H9 (cell line): ENCODE results near the gene PXDC1. TPM values are rescaled to one million over a fixed set of nuclear protein-coding genes. Genes with fewer than 3 reads are reported as not detected.

Experiments used
- DNase-seq: peaks from one replicate; pipeline ENCODE4 v3.0.0-alpha.2; 2017
- H2AFZ ChIP-seq: one replicate; pipeline ENCODE4 v1.6.1; 2013; ENCODE audit warnings: mild to moderate bottlenecking, low read length, control low read depth, moderate library complexity
- H2AK5ac ChIP-seq: 2 replicates; pipeline ENCODE4 v1.6.1; 2013; ENCODE audit warnings: low read length, control low read depth, mixed read lengths; ENCODE audit not compliant: insufficient read length
- H2BK120ac ChIP-seq: one replicate; pipeline ENCODE4 v1.6.1; 2013; ENCODE audit warnings: low read depth, mild to moderate bottlenecking, low read length, control low read depth, inconsistent platforms; ENCODE audit not compliant: poor library complexity, severe bottlenecking
- H2BK12ac ChIP-seq: 2 replicates; pipeline ENCODE4 v1.6.1; 2013; ENCODE audit warnings: low read length, control low read depth, mixed read lengths, low read depth; ENCODE audit not compliant: insufficient read length
- H2BK15ac ChIP-seq: 2 replicates; pipeline ENCODE4 v1.6.1; 2013; ENCODE audit warnings: low read depth, low read length, control low read depth
- H2BK20ac ChIP-seq: one replicate; pipeline ENCODE4 v1.6.1; 2013; ENCODE audit warnings: low read depth, mild to moderate bottlenecking, low read length, control low read depth, inconsistent platforms; ENCODE audit not compliant: poor library complexity, severe bottlenecking
- H2BK5ac ChIP-seq: 2 replicates; pipeline ENCODE4 v1.6.1; 2013; ENCODE audit warnings: low read length, control low read depth, mixed read lengths; ENCODE audit not compliant: insufficient read length
- H3K14ac ChIP-seq: 2 replicates; pipeline ENCODE4 v1.6.1; 2013; ENCODE audit warnings: low read length, control low read depth; ENCODE audit not compliant: insufficient read depth
- H3K18ac ChIP-seq: 2 replicates; pipeline ENCODE4 v1.6.1; 2013; ENCODE audit warnings: low read depth, mild to moderate bottlenecking, mixed read lengths, low read length, control low read depth; ENCODE audit not compliant: insufficient read length
- H3K23ac ChIP-seq: 2 replicates; pipeline ENCODE4 v1.6.1; 2013; ENCODE audit warnings: low read length, control low read depth, mixed read lengths, low read depth; ENCODE audit not compliant: insufficient read length
- H3K23me2 ChIP-seq: 2 replicates; pipeline ENCODE4 v1.6.1; 2013; ENCODE audit warnings: low read depth, mild to moderate bottlenecking, mixed read lengths, low read length, control low read depth; ENCODE audit not compliant: insufficient read length, poor library complexity, severe bottlenecking
- H3K27ac ChIP-seq: 2 replicates; pipeline ENCODE4 v1.5.1; 2013; ENCODE audit warnings: low read length, control low read depth, mixed read lengths, low read depth; ENCODE audit not compliant: insufficient read length
- H3K27me3 ChIP-seq: 2 replicates; pipeline ENCODE4 v1.6.1; 2013; ENCODE audit warnings: low read length, control low read depth, inconsistent platforms; ENCODE audit not compliant: insufficient read depth
- H3K4ac ChIP-seq: 2 replicates; pipeline ENCODE4 v1.6.1; 2013; ENCODE audit warnings: low read depth, mild to moderate bottlenecking, control low read depth, inconsistent platforms, low read length, moderate library complexity
- H3K4me1 ChIP-seq: 2 replicates; pipeline ENCODE4 v1.6.1; 2013; ENCODE audit warnings: low read length, control low read depth, inconsistent platforms; ENCODE audit not compliant: insufficient read depth
- H3K4me2 ChIP-seq: 2 replicates; pipeline ENCODE4 v1.6.1; 2013; ENCODE audit warnings: low read length, control low read depth, mixed read lengths; ENCODE audit not compliant: insufficient read length, insufficient read depth
- H3K56ac ChIP-seq: 2 replicates; pipeline ENCODE4 v1.6.1; 2013; ENCODE audit warnings: low read depth, mild to moderate bottlenecking, mixed read lengths, low read length, control low read depth; ENCODE audit not compliant: insufficient read length
- H3K79me1 ChIP-seq: 2 replicates; pipeline ENCODE4 v1.6.1; 2013; ENCODE audit warnings: low read depth, mild to moderate bottlenecking, moderate library complexity, low read length, control low read depth, inconsistent platforms; ENCODE audit not compliant: insufficient read depth, poor library complexity, severe bottlenecking
- H3K79me2 ChIP-seq: 2 replicates; pipeline ENCODE4 v1.6.1; 2013; ENCODE audit warnings: low read length, control low read depth, inconsistent platforms; ENCODE audit not compliant: insufficient read depth
- H3K9ac ChIP-seq: 2 replicates; pipeline ENCODE4 v1.6.1; 2013; ENCODE audit warnings: low read length, control low read depth, mixed read lengths; ENCODE audit not compliant: insufficient read length; ENCODE audit errors: extremely low read depth
- H3K9me3 ChIP-seq: one replicate; pipeline ENCODE4 v1.6.1; 2013; ENCODE audit warnings: low read depth, low read length, inconsistent platforms; ENCODE audit not compliant: control insufficient read depth
- H3T11ph ChIP-seq: one replicate; pipeline ENCODE4 v1.6.1; 2013; ENCODE audit warnings: mild to moderate bottlenecking, low read length, control low read depth, inconsistent platforms
- H4K20me1 ChIP-seq: one replicate; pipeline ENCODE4 v1.6.1; 2013; ENCODE audit not compliant: control insufficient read depth, insufficient read length, insufficient read depth
- H4K5ac ChIP-seq: 2 replicates; pipeline ENCODE4 v1.6.1; 2013; ENCODE audit warnings: low read depth, mild to moderate bottlenecking, mixed read lengths, low read length, control low read depth; ENCODE audit not compliant: insufficient read length
- H4K8ac ChIP-seq: replicated peaks from 2 replicates; pipeline ENCODE4 v1.6.1; 2013; ENCODE audit warnings: low read length, control low read depth, mixed read lengths, low read depth; ENCODE audit not compliant: insufficient read length
- H4K91ac ChIP-seq: 2 replicates; pipeline ENCODE4 v1.6.1; 2013; ENCODE audit warnings: low read depth, mild to moderate bottlenecking, moderate library complexity, mixed read lengths, low read length, control low read depth; ENCODE audit not compliant: insufficient read length
- H3K27ac Mint-ChIP-seq, 3 experiments: 2 replicates in 2 of 3; 3 replicates in 1 of 3; pipeline ENCODE4 v1.8.0; 2020 to 2021; ENCODE audit warnings: mixed read lengths in 3 of 3, mild to moderate bottlenecking in 1 of 3, moderate library complexity in 1 of 3
- H3K27me3 Mint-ChIP-seq: 2 replicates; pipeline ENCODE4 v1.8.0; 2021; ENCODE audit warnings: low read depth, mild to moderate bottlenecking, moderate library complexity, mixed read lengths
- H3K36me3 Mint-ChIP-seq, 3 experiments: 2 replicates in 2 of 3; 3 replicates in 1 of 3; pipeline ENCODE4 v1.8.0; 2020 to 2021; ENCODE audit warnings: low read depth in 3 of 3, mixed read lengths in 3 of 3; ENCODE audit not compliant: insufficient read depth in 1 of 3
- H3K4me1 Mint-ChIP-seq, 2 experiments: 2 replicates each; pipeline ENCODE4 v1.8.0; 2020; ENCODE audit warnings: mixed read lengths in 2 of 2
- H3K4me3 Mint-ChIP-seq, 2 experiments: 2 replicates in 1 of 2; 3 replicates in 1 of 2; pipeline ENCODE4 v1.8.0; 2020 to 2021; ENCODE audit warnings: mild to moderate bottlenecking in 2 of 2, mixed read lengths in 2 of 2, moderate library complexity in 1 of 2
- H3K9me3 Mint-ChIP-seq, 2 experiments: 2 replicates in 1 of 2; 3 replicates in 1 of 2; pipeline ENCODE4 v1.8.0; 2020; ENCODE audit warnings: mild to moderate bottlenecking in 2 of 2, mixed read lengths in 2 of 2, moderate library complexity in 1 of 2
- CTCF ChIP-seq: fragments of 200-600 bp; sonication (generic); conservative IDR thresholded peaks from 3 replicates; pipeline ENCODE4 v1.8.0; 2021; ENCODE audit warnings: antibody characterized with exemption, mild to moderate bottlenecking
- WGBS: extraction: QIAGEN DNeasy Blood & Tissue Kit; methylation state at CpG from one replicate; pipeline ENCODE4 v1.1.7; 2013; ENCODE audit warnings: missing lambda C conversion rate, low lambda C conversion rate, mixed read lengths; ENCODE audit not compliant: insufficient read length; ENCODE audit errors: extremely low coverage; 5-methylcytosine and 5-hydroxymethylcytosine counted together
- total RNA-seq: library from RNA; stranded (reverse); gene quantifications from 2 replicates; pipeline ENCODE4 v1.2.1, GENCODE V29; 2021

Gene PXDC1
- total RNA-seq, 1 experiment from 2014 or later = 3.1 TPM

- Histone ChIP-seq H3K14ac (no peak overlapping the region), H4K5ac (no peak overlapping the region), H2BK120ac (no peak overlapping the region), H3K4me1 (peaks cover 5% of the 10 kb centered on the region; the same call in 1 of the 2 replicates), H3K23me2 (no peaks in the 10 kb centered on the region), H3K9ac (no peak overlapping the region), H3K23ac (no peak overlapping the region), H3K79me1 (no peaks in the 10 kb centered on the region), H3K4ac (no peak overlapping the region), H3K27ac (no peak overlapping the region), H3K56ac (no peak overlapping the region), H2BK20ac (no peak overlapping the region), H4K91ac (no peak overlapping the region), H2AFZ (no peak overlapping the region), H3K79me2 (no peaks in the 10 kb centered on the region), H3K18ac (no peak overlapping the region), H2BK12ac (no peak overlapping the region), H3K9me3 (no peaks in the 10 kb centered on the region), H3K4me2 (no peak overlapping the region), H4K8ac (no peak overlapping the region), H2AK5ac (no peak overlapping the region), H2BK15ac (no peak overlapping the region), H3T11ph (no peak overlapping the region), H3K27me3 (no peaks in the 10 kb centered on the region), H2BK5ac (no peak overlapping the region), H4K20me1 (no peaks in the 10 kb centered on the region)
- Mint-ChIP-seq H3K4me1 (peaks cover 25 to 34% of the 10 kb centered on the region in 2 experiments), H3K9me3 (no peaks in the 10 kb centered on the region), H3K4me3 (no peak overlapping the region), H3K27ac (no peak overlapping the region), H3K27me3 (peaks cover 8% of the 10 kb centered on the region), H3K36me3 (no peaks in the 10 kb centered on the region)
- no peak for TF ChIP-seq CTCF
- WGBS = no CpG with 5 or more reads among the region's 2 CpGs
- DNase-seq = no peak
Measured at GRCh38 chr6:3796719-3797041, 45.2 kb upstream of the PXDC1 start.
